K562 (cell line): ENCODE measurements around the gene TEDC1. TPM values are rescaled to one million over a fixed set of nuclear protein-coding genes. Genes with fewer than 3 reads are reported as not detected.

Experiments
- ATAC-seq: fragments of 200-7000 bp; cut with Tn5 transposase; 3 replicates; pipeline ENCODE4 v1.9.1; 2020; ENCODE audit warnings: moderate library complexity
- BruUV-seq: library from RNA; stranded (reverse); fragments of 400-500 nt; replicated peaks from 2 replicates; lab custom pipeline; 2021; lab: Mats Ljungman, UMichigan
- CTCF ChIA-PET: fragments of 300-600 bp; formaldehyde crosslinking; extraction: SDS; loops from one replicate; lab custom pipeline; 2021; ENCODE audit warnings: low intra/inter-chr PET ratio; lab: Yijun Ruan, JAX
- POLR2A ChIA-PET: fragments of 300-600, 350-650 bp; sonication (Branson Sonifier 250); formaldehyde crosslinking; extraction: SDS; loops from one replicate; lab custom pipeline; 2021; ENCODE audit warnings: antibody characterized with exemption, inconsistent platforms; lab: Yijun Ruan, JAX
- DNase-seq, 4 experiments: peaks; one replicate each; pipeline versions ENCODE4 v3.0.0 to v3.0.0-alpha.2; 2011 to 2018; ENCODE audit warnings: low spot score in 3 of 4, mixed read lengths in 3 of 4; ENCODE audit errors: extremely low read depth in 1 of 4
- FAIRE-seq: peaks from 2 replicates; lab custom pipeline; 2011; peaks lifted over from hg19 to GRCh38; lab: Jason Lieb, UNC
- H2AFZ ChIP-seq: 2 replicates; pipeline ENCODE4 v1.6.0; 2011; ENCODE audit warnings: low read depth, low read length, control low read depth, inconsistent platforms
- H3K27ac ChIP-seq: fragments of 200-600 bp; 3 replicates; pipeline ENCODE4 v1.8.0; 2011; ENCODE audit warnings: low read depth, mild to moderate bottlenecking, control low read depth, inconsistent platforms, low read length, moderate library complexity, mixed read lengths; ENCODE audit errors: extremely low read depth
- H3K27me3 ChIP-seq, 2 experiments: fragments of 300-600 bp in 1 of 2; 2 replicates in 1 of 2; 3 replicates in 1 of 2; pipeline versions ENCODE4 v1.6.0 to v1.8.0; 2011; ENCODE audit warnings: inconsistent platforms in 2 of 2, low read length in 2 of 2, mild to moderate bottlenecking in 1 of 2, mixed read lengths in 1 of 2, moderate library complexity in 1 of 2; ENCODE audit not compliant: control insufficient read depth in 2 of 2, insufficient read depth in 2 of 2
- H3K36me3 ChIP-seq: fragments of 300-600 bp; 3 replicates; pipeline ENCODE4 v1.8.0; 2011; ENCODE audit warnings: mild to moderate bottlenecking, low read length, inconsistent platforms; ENCODE audit not compliant: control insufficient read depth, insufficient read depth
- H3K4me1 ChIP-seq, 2 experiments: fragments of 200-600 bp in 1 of 2; replicated peaks in 1 of 2; 2 replicates in 1 of 2; 3 replicates in 1 of 2; pipeline versions ENCODE4 v1.5.1 to v1.8.0; 2011; ENCODE audit warnings: inconsistent platforms in 2 of 2, low read length in 2 of 2, mild to moderate bottlenecking in 1 of 2, mixed read lengths in 1 of 2, moderate library complexity in 1 of 2; ENCODE audit not compliant: control insufficient read depth in 2 of 2, insufficient read depth in 2 of 2
- H3K4me2 ChIP-seq: 2 replicates; pipeline ENCODE4 v1.6.1; 2011; ENCODE audit warnings: low read length, control low read depth, inconsistent platforms, mixed read lengths; ENCODE audit not compliant: insufficient read depth
- H3K4me3 ChIP-seq: fragments of 200-600 bp; sonication (generic), shearing (Covaris generic); 2 replicates; pipeline ENCODE4 v1.5.1; 2016; ENCODE audit warnings: control low read depth, inconsistent platforms
- H3K79me2 ChIP-seq: fragments of 200-600 bp; 3 replicates; pipeline ENCODE4 v1.8.0; 2011; ENCODE audit warnings: low read length, inconsistent platforms; ENCODE audit not compliant: control insufficient read depth, insufficient read depth
- H3K9ac ChIP-seq, 2 experiments: 2 replicates each; pipeline versions ENCODE4 v1.6.0 to v1.6.1; 2011; ENCODE audit warnings: low read depth in 2 of 2, low read length in 2 of 2, control low read depth in 1 of 2, inconsistent platforms in 1 of 2, mild to moderate bottlenecking in 1 of 2, mixed read lengths in 1 of 2; ENCODE audit not compliant: insufficient read depth in 1 of 2
- H3K9me1 ChIP-seq: one replicate; pipeline ENCODE4 v1.6.0; 2011; ENCODE audit warnings: inconsistent platforms, mild to moderate bottlenecking, low read length, moderate library complexity; ENCODE audit not compliant: control insufficient read depth, insufficient read depth
- H3K9me3 ChIP-seq: replicated peaks from 2 replicates; pipeline ENCODE4 v1.5.1; 2011; ENCODE audit warnings: low read depth, low read length, inconsistent platforms; ENCODE audit not compliant: control insufficient read depth, insufficient read depth
- H4K20me1 ChIP-seq: replicated peaks from 2 replicates; pipeline ENCODE4 v1.6.1; 2011; ENCODE audit warnings: low read length, inconsistent platforms, mixed read lengths; ENCODE audit not compliant: control insufficient read depth, insufficient read depth
- BRCA1 ChIP-seq, 2 experiments: fragments of 450-650 bp in 1 of 2; sonication (generic) in 1 of 2; formaldehyde crosslinking in 1 of 2; IDR thresholded peaks; 2 replicates each; pipeline versions ENCODE4 v1.5.0 to v1.6.1; 2017 to 2020; ENCODE audit warnings: mild to moderate bottlenecking in 1 of 2, missing genetic modification reagents in 1 of 2
- CHD1 ChIP-seq: fragments of 200-600 bp; sonication (generic); IDR thresholded peaks from one replicate; pipeline ENCODE4 v1.6.1; 2012; ENCODE audit warnings: mild to moderate bottlenecking, moderate library complexity, low read length, inconsistent platforms
- CHD2 ChIP-seq: IDR thresholded peaks from 2 replicates; pipeline ENCODE4 v1.6.1; 2011; ENCODE audit warnings: low read depth, low read length
- FIP1L1 ChIP-seq: fragments of 200-400 bp; formaldehyde crosslinking; IDR thresholded peaks from 2 replicates; pipeline ENCODE4 v1.6.1; 2018; ENCODE audit warnings: mild to moderate bottlenecking, low read depth, low read length; ENCODE audit not compliant: poor library complexity, severe bottlenecking
- FOS ChIP-seq: IDR thresholded peaks from 3 replicates; pipeline ENCODE4 v1.6.1; 2011; ENCODE audit not compliant: insufficient read length; ENCODE audit errors: extremely low read depth
- FOSL1 ChIP-seq: fragments of 200-800 bp; sonication (Bioruptor generic); conservative IDR thresholded peaks from 2 replicates; pipeline ENCODE4 v1.6.1; 2016; ENCODE audit warnings: missing genetic modification characterization, missing compliant biosample characterization
- NBN ChIP-seq: fragments of 450-650 bp; IDR thresholded peaks from 2 replicates; pipeline ENCODE4 v1.6.1; 2016; ENCODE audit warnings: low read depth, mild to moderate bottlenecking
- PHF8 ChIP-seq: fragments of 200-600 bp; sonication (generic); IDR thresholded peaks from 2 replicates; pipeline ENCODE4 v1.6.1; 2012; ENCODE audit warnings: mixed run types, mild to moderate bottlenecking, inconsistent platforms, low read length, moderate library complexity, borderline replicate concordance
- ZFX ChIP-seq: sonication (generic); formaldehyde crosslinking; IDR thresholded peaks from 2 replicates; pipeline ENCODE4 v1.8.0; 2022; ENCODE audit warnings: mild to moderate bottlenecking, missing genetic modification reagents, moderate library complexity
- ZNF140 ChIP-seq: fragments of 250-450 bp; sonication (Bioruptor Pico); IDR thresholded peaks from 2 replicates; pipeline ENCODE4 v1.8.0; 2021; ENCODE audit warnings: moderate library complexity, mild to moderate bottlenecking, inconsistent platforms
- ZZZ3 ChIP-seq: fragments of 450-650 bp; IDR thresholded peaks from 2 replicates; pipeline ENCODE4 v1.6.1; 2016; ENCODE audit warnings: antibody characterized with exemption, mild to moderate bottlenecking, moderate library complexity
- WGBS: fragments of 100-300 bp; shearing (Covaris generic); methylation state at CpG from one replicate; pipeline ENCODE4 v1.1.6; 2016; ENCODE audit warnings: low coverage, mixed read lengths; ENCODE audit not compliant: insufficient coverage; ENCODE audit errors: missing lambda C conversion rate; 5-methylcytosine and 5-hydroxymethylcytosine counted together
- in situ Hi-C: fragments of 300-500 bp; cut with MboI; formaldehyde crosslinking; loops from 4 replicates; pipeline ENCODE4 v1.15.0; 2018; ENCODE audit warnings: inconsistent platforms, mixed read lengths
- intact Hi-C: fragments of 100-400 bp; cut with micrococcal nuclease; formaldehyde crosslinking; loops from 2 replicates; pipeline ENCODE4 v1.14.2; 2022
- polyA plus RNA-seq, 8 experiments: library from polyadenylated mRNA; depleted of rRNA in 4 of 8; stranded (reverse) in 5 of 8; unstranded in 3 of 8; fragments of >200 nt; fragmentation: Nextera tagmentation in 2 of 8; fragmentation: Illumina TruSeq in 1 of 8; extraction: Ambion mirVana in 2 of 8; extraction: Trizol in 1 of 8; gene quantifications; 2 replicates each; pipeline versions ENCODE4 v1.2.1 to v1.2.3, GENCODE V29; 2011 to 2014; ENCODE audit warnings: inconsistent platforms in 1 of 8, missing spikeins in 1 of 8
- total RNA-seq, 7 experiments: library from RNA; depleted of rRNA in 6 of 7; stranded (reverse); fragments of >200 nt in 6 of 7; fragmentation: Illumina TruSeq in 2 of 7; extraction: Trizol in 2 of 7; gene quantifications; 2 replicates each; pipeline versions ENCODE4 v1.2.1 to v1.2.3, GENCODE V29; 2011 to 2021; ENCODE audit warnings: low replicate concordance in 1 of 7
- TF ChIP-seq, protein P1 (sequence below): fragments of 450-650 bp; IDR thresholded peaks from 2 replicates; pipeline ENCODE4 v1.6.1; 2016; ENCODE audit warnings: antibody characterized with exemption
- TF ChIP-seq, protein P2 (sequence below): sonication (generic); formaldehyde crosslinking; IDR thresholded peaks from 2 replicates; pipeline ENCODE4 v1.5.0; 2020; ENCODE audit warnings: missing genetic modification reagents
- TF ChIP-seq, protein P3 (sequence below): fragments of 200-800 bp; sonication (Bioruptor generic); IDR thresholded peaks from 2 replicates; pipeline ENCODE4 v1.6.1; 2017; ENCODE audit warnings: missing genetic modification characterization, missing compliant biosample characterization
- TF ChIP-seq, protein P4 (sequence below), 2 experiments: fragments of 450-650 bp; IDR thresholded peaks; 2 replicates each; pipeline ENCODE4 v1.6.1; 2016

TEDC1 gene
- total and polyA plus RNA-seq, 9 of the 15 experiments (the other 6 are each of a cell fraction or from before 2014, with no cell fraction given), result 0.21 to 28.3 (median 5.9) TPM

DNA sequence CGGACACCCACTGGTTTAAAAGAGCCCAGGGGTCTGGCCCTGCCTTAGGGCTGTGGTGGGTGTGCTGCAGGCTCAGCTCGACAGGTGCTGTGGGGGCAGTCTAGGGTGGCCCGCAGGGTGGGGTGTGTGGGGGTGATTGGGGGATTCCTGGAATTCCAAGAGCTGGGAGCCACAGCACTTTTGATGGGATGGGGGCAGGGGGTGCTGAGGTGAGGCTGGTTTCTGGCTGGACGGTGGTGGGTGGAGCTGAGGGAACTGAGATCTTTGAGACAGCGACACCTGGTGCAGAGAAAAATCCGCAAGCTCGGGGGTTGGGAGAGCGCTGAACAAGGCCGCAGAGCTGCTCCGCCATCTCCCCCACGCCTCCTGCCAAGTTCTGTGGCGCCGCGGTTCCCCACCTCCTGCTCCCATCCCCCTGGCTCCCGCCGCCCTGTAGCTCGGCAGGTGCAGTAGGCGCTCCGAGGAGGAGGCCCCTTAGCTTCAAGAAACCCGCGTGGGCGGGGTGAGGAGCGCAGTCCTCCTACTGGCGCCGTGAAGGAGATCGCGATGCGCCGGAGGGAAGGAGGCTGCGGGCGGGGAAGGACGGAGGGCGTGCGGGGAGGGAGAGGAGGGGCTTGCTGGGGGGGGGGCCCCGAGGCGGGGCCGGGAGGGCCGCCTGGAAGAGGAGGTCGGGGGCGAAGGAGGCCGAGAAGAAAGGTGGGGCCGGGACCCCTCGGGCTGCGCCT is 1.3 kb upstream of the TEDC1 start (continued):
- TF ChIP-seq, protein P1, sequence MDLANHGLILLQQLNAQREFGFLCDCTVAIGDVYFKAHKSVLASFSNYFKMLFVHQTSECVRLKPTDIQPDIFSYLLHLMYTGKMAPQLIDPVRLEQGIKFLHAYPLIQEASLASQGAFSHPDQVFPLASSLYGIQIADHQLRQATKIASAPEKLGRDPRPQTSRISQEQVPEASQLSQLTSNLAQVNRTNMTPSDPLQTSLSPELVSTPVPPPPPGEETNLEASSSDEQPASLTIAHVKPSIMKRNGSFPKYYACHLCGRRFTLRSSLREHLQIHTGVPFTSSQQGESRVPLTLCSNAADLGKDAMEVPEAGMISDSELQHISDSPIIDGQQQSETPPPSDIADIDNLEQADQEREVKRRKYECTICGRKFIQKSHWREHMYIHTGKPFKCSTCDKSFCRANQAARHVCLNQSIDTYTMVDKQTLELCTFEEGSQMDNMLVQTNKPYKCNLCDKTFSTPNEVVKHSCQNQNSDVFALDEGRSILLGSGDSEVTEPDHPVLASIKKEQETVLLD, result 0 out of 2 replicates have a peak, but pooled peaks have one; percentile 43
- no peak for TF ChIP-seq ZZZ3
- TF ChIP-seq FOSL1 (tag), result no peak
- TF ChIP-seq ZFX (CRISPR knock-in tag), result peak; percentile 90
- 0 out of 2 replicates have a peak, but pooled peaks have one; percentile 61 for TF ChIP-seq NBN
- no peak for TF ChIP-seq ZNF140 (CRISPR knock-in tag)

DNA sequence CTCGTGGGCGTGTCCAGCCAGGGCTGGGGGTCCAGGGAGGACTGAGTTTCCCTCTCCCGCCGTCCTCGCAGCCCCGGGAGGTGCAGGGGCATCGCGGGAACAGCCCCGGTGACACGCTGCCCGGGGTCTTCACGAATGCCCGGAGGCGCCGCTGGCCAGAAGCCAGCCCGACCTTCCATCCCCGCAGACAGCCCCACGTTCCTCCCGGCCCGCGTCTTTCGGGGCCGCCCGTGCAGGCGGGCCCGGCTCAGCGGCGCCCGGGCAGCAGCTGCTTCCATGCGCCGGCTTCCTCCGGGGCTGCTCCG is 827 bp upstream of the TEDC1 start:
- POLR2A ChIA-PET, result interaction anchor here (1.9 kb wide), 1 partner anchor 9 kb away, joined by 12 read pairs; no protein-coding TSS in a partner anchor
- peak; percentile 50 for TF ChIP-seq CHD2
- TF ChIP-seq PHF8, result peak; percentile 32; the same call in 1 of the 2 replicates
- TF ChIP-seq CHD1, result peak; percentile 63
- TF ChIP-seq, protein P2, sequence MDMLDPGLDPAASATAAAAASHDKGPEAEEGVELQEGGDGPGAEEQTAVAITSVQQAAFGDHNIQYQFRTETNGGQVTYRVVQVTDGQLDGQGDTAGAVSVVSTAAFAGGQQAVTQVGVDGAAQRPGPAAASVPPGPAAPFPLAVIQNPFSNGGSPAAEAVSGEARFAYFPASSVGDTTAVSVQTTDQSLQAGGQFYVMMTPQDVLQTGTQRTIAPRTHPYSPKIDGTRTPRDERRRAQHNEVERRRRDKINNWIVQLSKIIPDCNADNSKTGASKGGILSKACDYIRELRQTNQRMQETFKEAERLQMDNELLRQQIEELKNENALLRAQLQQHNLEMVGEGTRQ (CRISPR knock-in tag), result no peak
- no peak for TF ChIP-seq FOS
- TF ChIP-seq, protein P3, sequence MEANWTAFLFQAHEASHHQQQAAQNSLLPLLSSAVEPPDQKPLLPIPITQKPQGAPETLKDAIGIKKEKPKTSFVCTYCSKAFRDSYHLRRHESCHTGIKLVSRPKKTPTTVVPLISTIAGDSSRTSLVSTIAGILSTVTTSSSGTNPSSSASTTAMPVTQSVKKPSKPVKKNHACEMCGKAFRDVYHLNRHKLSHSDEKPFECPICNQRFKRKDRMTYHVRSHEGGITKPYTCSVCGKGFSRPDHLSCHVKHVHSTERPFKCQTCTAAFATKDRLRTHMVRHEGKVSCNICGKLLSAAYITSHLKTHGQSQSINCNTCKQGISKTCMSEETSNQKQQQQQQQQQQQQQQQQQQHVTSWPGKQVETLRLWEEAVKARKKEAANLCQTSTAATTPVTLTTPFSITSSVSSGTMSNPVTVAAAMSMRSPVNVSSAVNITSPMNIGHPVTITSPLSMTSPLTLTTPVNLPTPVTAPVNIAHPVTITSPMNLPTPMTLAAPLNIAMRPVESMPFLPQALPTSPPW (CRISPR knock-in tag), result peak; percentile 49
- TF ChIP-seq BRCA1 (IDR thresholded peaks at IDR 0.05), result no peak
- no peak for TF ChIP-seq BRCA1 (CRISPR knock-in tag; IDR thresholded peaks at IDR 0.05)
- peak; percentile 7 for TF ChIP-seq FIP1L1
- TF ChIP-seq, protein P4, sequence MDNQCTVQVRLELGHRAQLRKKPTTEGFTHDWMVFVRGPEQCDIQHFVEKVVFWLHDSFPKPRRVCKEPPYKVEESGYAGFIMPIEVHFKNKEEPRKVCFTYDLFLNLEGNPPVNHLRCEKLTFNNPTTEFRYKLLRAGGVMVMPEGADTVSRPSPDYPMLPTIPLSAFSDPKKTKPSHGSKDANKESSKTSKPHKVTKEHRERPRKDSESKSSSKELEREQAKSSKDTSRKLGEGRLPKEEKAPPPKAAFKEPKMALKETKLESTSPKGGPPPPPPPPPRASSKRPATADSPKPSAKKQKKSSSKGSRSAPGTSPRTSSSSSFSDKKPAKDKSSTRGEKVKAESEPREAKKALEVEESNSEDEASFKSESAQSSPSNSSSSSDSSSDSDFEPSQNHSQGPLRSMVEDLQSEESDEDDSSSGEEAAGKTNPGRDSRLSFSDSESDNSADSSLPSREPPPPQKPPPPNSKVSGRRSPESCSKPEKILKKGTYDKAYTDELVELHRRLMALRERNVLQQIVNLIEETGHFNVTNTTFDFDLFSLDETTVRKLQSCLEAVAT (IDR thresholded peaks at IDR 0.05), result no peak

More for the DNA sequence above, 827 bp upstream of the TEDC1 start:
- H4K20me1 ChIP-seq, result peaks cover 6% of the 10 kb centered on the region
- ATAC-seq (no peak), DNase-seq (no peak), FAIRE-seq (no peak)
- H3K36me3 ChIP-seq, result peaks cover 2% of the 10 kb centered on the region; the same call in 1 of the 3 replicates
- CTCF ChIA-PET, result interaction anchor here (1.4 to 2.0 kb wide), 2 partner anchors 8 to 119 kb away, joined by 3 to 16 read pairs; no protein-coding TSS in a partner anchor
- 0% methylated on average over 4 of the region's 33 CpGs for WGBS
- peaks cover 6 to 85% of the 10 kb centered on the region in 2 experiments for H3K4me1 ChIP-seq
- no peaks in the 10 kb centered on the region for H3K9me3 ChIP-seq
- peak overlapping the region; percentile 73; the same call in 1 of the 2 replicates for H3K4me2 ChIP-seq
- H3K27me3 ChIP-seq, result no peaks in the 10 kb centered on the region
- H3K9ac ChIP-seq, result peak overlapping the region; percentile 69 to 94; a peak in 3 of 4 replicates
- intact Hi-C loops, result loop anchor here (2.0 kb wide), 2 partner anchors 119 to 189 kb away; partner anchors contain the start of gene BRF1
- H3K79me2 ChIP-seq, result peaks cover 5% of the 10 kb centered on the region; the same call in 2 of the 3 replicates
- H2AFZ ChIP-seq, result peak overlapping the region; percentile 81
- no peaks in the 10 kb centered on the region for H3K9me1 ChIP-seq
- peak overlapping the region; percentile 61 for H3K4me3 ChIP-seq
- no TSS peak for BruUV-seq
- peak overlapping the region; percentile 80 for H3K27ac ChIP-seq
- in situ Hi-C loops, result no loop called here
